Duodenal mucosa (tissue), 2 donors: ENCODE data around the gene RAB23.

Source experiments
- H3K27ac ChIP-seq: one replicate; pipeline ENCODE4 v1.7.0; 2013; ENCODE audit warnings: low read depth, low read length
- H3K27me3 ChIP-seq, 2 donors: one replicate each; pipeline ENCODE4 v1.7.0; 2013; ENCODE audit warnings: low read length in 2 of 2, control low read depth in 1 of 2; ENCODE audit not compliant: insufficient read depth in 2 of 2, control insufficient read depth in 1 of 2
- H3K36me3 ChIP-seq, 2 donors: one replicate each; pipeline ENCODE4 v1.7.0; 2013; ENCODE audit warnings: low read length in 2 of 2, control low read depth in 1 of 2; ENCODE audit not compliant: insufficient read depth in 2 of 2, control insufficient read depth in 1 of 2
- H3K4me1 ChIP-seq, 2 donors: one replicate each; pipeline ENCODE4 v1.7.0; 2013; ENCODE audit warnings: low read length in 2 of 2, control low read depth in 1 of 2; ENCODE audit not compliant: insufficient read depth in 2 of 2, control insufficient read depth in 1 of 2
- H3K4me3 ChIP-seq, 2 donors: one replicate each; pipeline ENCODE4 v1.7.0; 2013; ENCODE audit warnings: low read length in 2 of 2, low read depth in 1 of 2
- H3K9ac ChIP-seq, 2 donors: one replicate each; pipeline ENCODE4 v1.7.0; 2013; ENCODE audit warnings: low read length in 2 of 2, low read depth in 1 of 2
- H3K9me3 ChIP-seq, 2 donors: one replicate each; pipeline ENCODE4 v1.7.0; 2013; ENCODE audit warnings: low read length in 2 of 2, control low read depth in 1 of 2; ENCODE audit not compliant: control insufficient read depth in 1 of 2

RAB23 gene

GRCh38 chr6:57216235-57217101 is 5.6 kb downstream of the RAB23 start:
- Histone ChIP-seq H3K27me3 (no peaks in the 10 kb centered on the region), H3K9me3 (no peaks in the 10 kb centered on the region), H3K9ac (no peak overlapping the region), H3K36me3 (no peaks in the 10 kb centered on the region), H3K4me1 (peaks cover 0 to 3% of the 10 kb centered on the region in 2 donors), H3K27ac (no peak overlapping the region), H3K4me3 (no peak overlapping the region)

DNA sequence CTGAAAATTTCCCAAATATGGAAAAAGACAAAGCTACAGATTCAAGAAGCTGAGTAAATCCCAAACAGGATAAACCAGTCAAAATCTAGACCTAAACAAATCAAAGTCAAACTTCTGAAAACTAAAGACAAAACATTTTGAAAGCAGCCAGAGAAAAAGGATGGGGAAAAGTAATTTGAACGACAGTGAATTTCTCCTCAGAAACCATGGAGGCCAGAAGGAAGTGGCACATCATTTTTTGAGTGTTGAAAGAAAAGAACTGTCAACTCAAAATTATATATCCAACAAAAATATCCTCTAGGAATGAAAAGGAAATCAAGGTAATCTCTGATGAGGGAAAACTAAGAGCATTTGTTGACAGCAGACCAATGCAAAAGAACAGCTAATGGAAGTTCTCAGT is 6.8 kb downstream of the RAB23 start:
- Histone ChIP-seq H3K9me3 (no peaks in the 10 kb centered on the region), H3K36me3 (no peaks in the 10 kb centered on the region), H3K4me1 (no peaks in the 10 kb centered on the region), H3K27me3 (no peaks in the 10 kb centered on the region), H3K9ac (no peak overlapping the region), H3K4me3 (no peak overlapping the region), H3K27ac (no peak overlapping the region)

- Histone ChIP-seq H3K4me1 (no peaks in the 10 kb centered on the region), H3K36me3 (no peaks in the 10 kb centered on the region), H3K9me3 (no peaks in the 10 kb centered on the region), H3K4me3 (no peak overlapping the region), H3K27me3 (no peaks in the 10 kb centered on the region), H3K27ac (no peak overlapping the region), H3K9ac (no peak overlapping the region)
Observed at GRCh38 chr6:57210060-57210459, 12.0 kb downstream of the RAB23 start.

DNA sequence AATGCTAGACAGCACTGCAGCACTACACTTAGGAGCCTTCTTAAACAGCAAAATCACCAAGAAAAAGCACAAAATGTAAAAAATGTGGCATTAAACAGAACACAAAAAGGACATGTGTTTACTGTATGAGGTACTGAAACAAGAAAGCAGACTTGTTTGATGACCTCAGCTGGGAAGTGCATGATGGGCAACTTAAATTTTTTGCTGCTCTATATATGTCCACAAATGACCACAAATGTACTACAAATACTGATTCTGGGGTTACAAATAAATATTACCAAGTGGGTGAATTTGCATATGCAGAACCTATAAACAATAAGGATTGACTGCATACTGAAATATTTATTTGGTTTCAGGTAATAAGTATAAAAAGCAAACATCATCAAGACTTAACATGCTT is 13.1 kb downstream of the RAB23 start:
- Histone ChIP-seq H3K27me3 (no peaks in the 10 kb centered on the region), H3K36me3 (no peaks in the 10 kb centered on the region), H3K4me3 (no peak overlapping the region), H3K27ac (no peak overlapping the region), H3K4me1 (no peaks in the 10 kb centered on the region), H3K9ac (no peak overlapping the region), H3K9me3 (no peaks in the 10 kb centered on the region)

- H3K36me3 ChIP-seq, result no peaks in the 10 kb centered on the region
- H3K4me3 ChIP-seq, result no peak overlapping the region
- H3K27me3 ChIP-seq, result no peaks in the 10 kb centered on the region
- no peak overlapping the region for H3K27ac ChIP-seq
- H3K9me3 ChIP-seq, result no peaks in the 10 kb centered on the region
- H3K4me1 ChIP-seq, result no peaks in the 10 kb centered on the region
- no peak overlapping the region for H3K9ac ChIP-seq
Observed at GRCh38 chr6:57207872-57208271, 14.2 kb downstream of the RAB23 start.

GRCh38 chr6:57207141-57207540 is 15.0 kb downstream of the RAB23 start:
- H3K27me3 ChIP-seq, result no peaks in the 10 kb centered on the region
- no peaks in the 10 kb centered on the region for H3K4me1 ChIP-seq
- H3K36me3 ChIP-seq, result no peaks in the 10 kb centered on the region
- H3K27ac ChIP-seq, result no peak overlapping the region
- no peak overlapping the region for H3K9ac ChIP-seq
- H3K9me3 ChIP-seq, result no peaks in the 10 kb centered on the region
- no peak overlapping the region for H3K4me3 ChIP-seq

- H3K4me3 ChIP-seq, result no peak overlapping the region
- no peak overlapping the region for H3K9ac ChIP-seq
- no peak overlapping the region for H3K27ac ChIP-seq
- no peaks in the 10 kb centered on the region for H3K9me3 ChIP-seq
- no peaks in the 10 kb centered on the region for H3K27me3 ChIP-seq
- H3K4me1 ChIP-seq, result no peaks in the 10 kb centered on the region
- no peaks in the 10 kb centered on the region for H3K36me3 ChIP-seq
Observed at GRCh38 chr6:57205550-57206328, 16.4 kb downstream of the RAB23 start.

- H3K27me3 ChIP-seq, result no peaks in the 10 kb centered on the region
- no peak overlapping the region for H3K9ac ChIP-seq
- H3K36me3 ChIP-seq, result no peaks in the 10 kb centered on the region
- H3K4me1 ChIP-seq, result no peaks in the 10 kb centered on the region
- H3K4me3 ChIP-seq, result no peak overlapping the region
- no peaks in the 10 kb centered on the region for H3K9me3 ChIP-seq
- H3K27ac ChIP-seq, result no peak overlapping the region
Observed at GRCh38 chr6:57201718-57202117, 20.4 kb downstream of the RAB23 start.

DNA sequence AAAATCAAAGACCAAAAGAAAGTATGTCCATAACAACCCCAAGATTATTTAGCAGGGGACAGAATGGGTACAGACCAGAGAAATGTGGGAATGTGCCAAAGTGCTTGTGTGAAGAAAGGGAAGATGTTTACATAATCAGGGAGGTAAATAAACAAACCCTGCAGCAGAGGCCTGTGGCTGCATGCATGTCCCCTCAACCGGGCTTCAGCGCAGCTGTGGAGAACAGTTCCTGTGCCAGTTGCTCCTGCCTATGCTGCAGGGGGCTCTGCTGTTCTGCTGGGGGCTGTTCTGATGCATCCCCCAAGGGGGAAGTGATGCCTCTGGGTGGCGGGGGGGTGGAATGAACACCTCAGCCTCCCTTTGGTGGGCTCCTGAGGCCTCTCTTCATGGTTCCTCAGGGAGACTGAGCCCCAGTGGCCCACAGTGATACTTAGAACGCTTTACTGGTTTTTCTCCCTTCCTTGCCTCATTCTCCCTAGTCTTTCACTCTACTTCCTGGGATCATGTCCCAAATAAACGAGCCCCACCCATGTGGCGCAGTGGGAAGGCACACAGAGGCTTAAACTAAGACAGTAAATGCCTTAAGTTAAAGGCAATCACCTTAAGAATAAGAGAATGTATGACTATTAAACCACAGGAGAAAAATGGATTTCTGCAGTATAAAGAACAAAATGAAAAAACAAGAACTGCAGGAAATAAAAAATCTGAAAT is 23.0 kb downstream of the RAB23 start:
- Histone ChIP-seq H3K4me1 (no peaks in the 10 kb centered on the region), H3K4me3 (no peak overlapping the region), H3K27ac (no peak overlapping the region), H3K36me3 (no peaks in the 10 kb centered on the region), H3K9ac (no peak overlapping the region), H3K9me3 (no peaks in the 10 kb centered on the region), H3K27me3 (no peaks in the 10 kb centered on the region)

- Histone ChIP-seq H3K27ac (no peak overlapping the region), H3K9me3 (no peaks in the 10 kb centered on the region), H3K36me3 (no peaks in the 10 kb centered on the region), H3K9ac (no peak overlapping the region), H3K27me3 (no peaks in the 10 kb centered on the region), H3K4me1 (no peaks in the 10 kb centered on the region), H3K4me3 (no peak overlapping the region)
Observed at GRCh38 chr6:57195457-57195856, 26.6 kb downstream of the RAB23 start.
